CD8-positive, alpha-beta memory T cell (primary cell): ENCODE measurements around the gene PDLIM7. TPM values are rescaled to one million over a fixed set of nuclear protein-coding genes. Genes with fewer than 3 reads are reported as not detected.

ENCODE experiments used
- CTCF ChIA-PET: fragments of 350-600 bp; sonication (Branson Sonifier 250); formaldehyde crosslinking; loops from one replicate; lab custom pipeline; 2021; ENCODE audit warnings: antibody characterized with exemption; lab: Charles Lee
- POLR2A ChIA-PET: fragments of 350-600 bp; sonication (Branson Sonifier 250); formaldehyde crosslinking; loops from one replicate; lab custom pipeline; 2021; ENCODE audit warnings: antibody characterized with exemption; lab: Charles Lee
- DNase-seq, 5 donors: peaks; one replicate each; pipeline versions ENCODE4 v3.0.0 to v3.0.0-alpha.2; 2020 to 2022; ENCODE audit warnings: mixed read lengths in 1 of 5
- H3K27ac ChIP-seq: one replicate; pipeline ENCODE4 v1.7.0; 2013; ENCODE audit warnings: low read depth, mild to moderate bottlenecking, low read length, moderate library complexity
- H3K27me3 ChIP-seq: 2 replicates; pipeline ENCODE4 v1.7.0; 2013; ENCODE audit warnings: low read length, mild to moderate bottlenecking; ENCODE audit not compliant: insufficient read depth, poor library complexity, severe bottlenecking
- H3K36me3 ChIP-seq: 2 replicates; pipeline ENCODE4 v1.7.0; 2013; ENCODE audit warnings: mild to moderate bottlenecking, low read length, moderate library complexity; ENCODE audit not compliant: insufficient read depth
- H3K4me1 ChIP-seq: 2 replicates; pipeline ENCODE4 v1.7.0; 2013; ENCODE audit warnings: mild to moderate bottlenecking, low read length, moderate library complexity; ENCODE audit not compliant: insufficient read depth
- H3K4me3 ChIP-seq: 2 replicates; pipeline ENCODE4 v1.7.0; 2013; ENCODE audit warnings: mild to moderate bottlenecking, low read length
- H3K9me3 ChIP-seq: 2 replicates; pipeline ENCODE4 v1.7.0; 2013; ENCODE audit warnings: mild to moderate bottlenecking, low read length
- H3K27ac Mint-ChIP-seq, 8 donors: one replicate each; pipeline ENCODE4 v1.8.0; 2020 to 2021; ENCODE audit warnings: mixed read lengths in 8 of 8, mild to moderate bottlenecking in 6 of 8, inconsistent platforms in 3 of 8, moderate library complexity in 3 of 8
- H3K27me3 Mint-ChIP-seq, 2 donors: one replicate each; pipeline ENCODE4 v1.8.0; 2020 to 2021; ENCODE audit warnings: mixed read lengths in 2 of 2, mild to moderate bottlenecking in 1 of 2, moderate library complexity in 1 of 2
- H3K36me3 Mint-ChIP-seq, 3 donors: one replicate each; pipeline ENCODE4 v1.8.0; 2020 to 2021; ENCODE audit warnings: mixed read lengths in 3 of 3, inconsistent platforms in 1 of 3, mild to moderate bottlenecking in 1 of 3
- H3K4me1 Mint-ChIP-seq, 3 donors: one replicate each; pipeline ENCODE4 v1.8.0; 2020 to 2021; ENCODE audit warnings: mixed read lengths in 3 of 3, inconsistent platforms in 1 of 3, mild to moderate bottlenecking in 1 of 3
- H3K4me3 Mint-ChIP-seq, 7 donors: one replicate each; pipeline ENCODE4 v1.8.0; 2020 to 2021; ENCODE audit warnings: mixed read lengths in 7 of 7, mild to moderate bottlenecking in 6 of 7, moderate library complexity in 4 of 7, inconsistent platforms in 2 of 7
- H3K9me3 Mint-ChIP-seq, 5 donors: one replicate each; pipeline ENCODE4 v1.8.0; 2020 to 2022; ENCODE audit warnings: mixed read lengths in 5 of 5, mild to moderate bottlenecking in 3 of 5, moderate library complexity in 2 of 5, inconsistent platforms in 1 of 5
- polyA plus RNA-seq: library from polyadenylated mRNA; unstranded; fragments of 300-500 nt; fragmentation: Illumina TruSeq; gene quantifications from one replicate; pipeline ENCODE4 v1.2.3, GENCODE V29; 2021
- total RNA-seq, 2 experiments: library from RNA; stranded (reverse); gene quantifications; one replicate each; pipeline ENCODE4 v1.2.3, GENCODE V29; 2021

PDLIM7 gene
- total and polyA plus RNA-seq, 3 experiments from 2014 or later, result 6.0 to 30.4 (median 28.4) TPM

GRCh38 chr5:177484902-177485549, 12.4 kb downstream of the PDLIM7 start:
- no peaks in the 10 kb centered on the region for H3K9me3 Mint-ChIP-seq
- Histone ChIP-seq H3K4me3 (no peak overlapping the region), H3K9me3 (no peaks in the 10 kb centered on the region), H3K4me1 (no peaks in the 10 kb centered on the region), H3K36me3 (no peaks in the 10 kb centered on the region), H3K27me3 (no peaks in the 10 kb centered on the region), H3K27ac (no peak overlapping the region)
- peak overlapping the region in 2 of 8 donors; percentile 32 to 55 for H3K27ac Mint-ChIP-seq
- CTCF ChIA-PET, result no interaction called here
- POLR2A ChIA-PET, result no interaction called here
- peaks cover 0 to 10% (median 0%) of the 10 kb centered on the region in 3 donors for H3K36me3 Mint-ChIP-seq
- peaks cover 0 to 1% (median under 1%) of the 10 kb centered on the region in 3 donors for H3K4me1 Mint-ChIP-seq
- H3K27me3 Mint-ChIP-seq, result no peaks in the 10 kb centered on the region
- H3K4me3 Mint-ChIP-seq, result no peak overlapping the region
- no peak for DNase-seq

- POLR2A ChIA-PET, result no interaction called here
- no peaks in the 10 kb centered on the region for H3K9me3 ChIP-seq
- no peaks in the 10 kb centered on the region for H3K27me3 Mint-ChIP-seq
These were observed 13.2 kb downstream of the PDLIM7 start for GRCh38 chr5:177483994-177484901.

GRCh38 chr5:177483042-177483441, 14.4 kb downstream of the PDLIM7 start:
- Mint-ChIP-seq H3K4me1 (peaks cover 12 to 16% (median 14%) of the 10 kb centered on the region in 3 donors), H3K4me3 (no peak overlapping the region), H3K27ac (no peak overlapping the region), H3K36me3 (peaks cover 0 to 4% (median 0%) of the 10 kb centered on the region in 3 donors), H3K27me3 (no peaks in the 10 kb centered on the region), H3K9me3 (no peaks in the 10 kb centered on the region)
- Histone ChIP-seq H3K4me3 (no peak overlapping the region), H3K36me3 (no peaks in the 10 kb centered on the region), H3K4me1 (peaks cover 10% of the 10 kb centered on the region), H3K9me3 (no peaks in the 10 kb centered on the region), H3K27me3 (no peaks in the 10 kb centered on the region), H3K27ac (no peak overlapping the region)
- DNase-seq, result no peak
- ChIA-PET POLR2A (no interaction called here), CTCF (interaction anchor here (0.9 kb wide), 1 partner anchor 18 kb away, joined by 4 read pairs; no protein-coding TSS in a partner anchor)

More at GRCh38 chr5:177483994-177484901, 13.2 kb downstream of the PDLIM7 start:
- H3K27me3 ChIP-seq, result no peaks in the 10 kb centered on the region
- CTCF ChIA-PET, result no interaction called here
- H3K36me3 Mint-ChIP-seq, result peaks cover 0 to 9% (median 0%) of the 10 kb centered on the region in 3 donors
- H3K4me3 ChIP-seq, result no peak overlapping the region
- no peaks in the 10 kb centered on the region for H3K9me3 Mint-ChIP-seq
- H3K27ac Mint-ChIP-seq, result peak overlapping the region in 2 of 8 donors; percentile 32 to 55
- H3K4me3 Mint-ChIP-seq, result no peak overlapping the region
- no peaks in the 10 kb centered on the region for H3K36me3 ChIP-seq
- DNase-seq, result no peak
- peaks cover 5% of the 10 kb centered on the region for H3K4me1 ChIP-seq
- no peak overlapping the region for H3K27ac ChIP-seq
- peaks cover 6 to 9% (median 8%) of the 10 kb centered on the region in 3 donors for H3K4me1 Mint-ChIP-seq

- POLR2A ChIA-PET, result no interaction called here
- no peaks in the 10 kb centered on the region for H3K9me3 Mint-ChIP-seq
- CTCF ChIA-PET, result interaction anchor here (0.9 to 1.6 kb wide), 2 partner anchors 10 to 19 kb away, joined by 4 to 5 read pairs; no protein-coding TSS in a partner anchor
These were observed 15.0 kb downstream of the PDLIM7 start for GRCh38 chr5:177482359-177482795.

GRCh38 chr5:177479774-177480173, 17.6 kb downstream of the PDLIM7 start:
- H3K9me3 Mint-ChIP-seq, result no peaks in the 10 kb centered on the region
- H3K27me3 Mint-ChIP-seq, result no peaks in the 10 kb centered on the region
- H3K4me3 ChIP-seq, result no peak overlapping the region
- no peak overlapping the region for H3K4me3 Mint-ChIP-seq
- H3K27me3 ChIP-seq, result no peaks in the 10 kb centered on the region
- H3K4me1 Mint-ChIP-seq, result peaks cover 23 to 36% (median 28%) of the 10 kb centered on the region in 3 donors
- CTCF ChIA-PET, result interaction anchor here (0.9 to 3.0 kb wide), 3 partner anchors 76 to 170 kb away, joined by 3 to 17 read pairs (median 11); no protein-coding TSS in a partner anchor
- H3K4me1 ChIP-seq, result peaks cover 19% of the 10 kb centered on the region
- POLR2A ChIA-PET, result no interaction called here
- H3K27ac ChIP-seq, result no peak overlapping the region
- peak overlapping the region in 7 of 8 donors; percentile 45 to 93 (median 84) for H3K27ac Mint-ChIP-seq
- DNase-seq, result no peak
- H3K36me3 Mint-ChIP-seq, result no peaks in the 10 kb centered on the region
- no peaks in the 10 kb centered on the region for H3K36me3 ChIP-seq
- no peaks in the 10 kb centered on the region for H3K9me3 ChIP-seq

More at GRCh38 chr5:177482359-177482795, 15.0 kb downstream of the PDLIM7 start:
- no peak overlapping the region for H3K4me3 Mint-ChIP-seq
- Histone ChIP-seq H3K27ac (no peak overlapping the region), H3K27me3 (no peaks in the 10 kb centered on the region), H3K36me3 (no peaks in the 10 kb centered on the region), H3K4me1 (peaks cover 10% of the 10 kb centered on the region), H3K4me3 (no peak overlapping the region), H3K9me3 (no peaks in the 10 kb centered on the region)
- peak overlapping the region in 1 of 8 donors; percentile 81 for H3K27ac Mint-ChIP-seq
- peaks cover 0 to 3% (median 0%) of the 10 kb centered on the region in 3 donors for H3K36me3 Mint-ChIP-seq
- H3K27me3 Mint-ChIP-seq, result no peaks in the 10 kb centered on the region
- no peak for DNase-seq
- H3K4me1 Mint-ChIP-seq, result peaks cover 12 to 19% (median 14%) of the 10 kb centered on the region in 3 donors

GRCh38 chr5:177478711-177479646, 18.4 kb downstream of the PDLIM7 start:
- Histone ChIP-seq H3K9me3 (no peaks in the 10 kb centered on the region), H3K4me3 (no peak overlapping the region), H3K27me3 (no peaks in the 10 kb centered on the region), H3K4me1 (peaks cover 23% of the 10 kb centered on the region), H3K27ac (no peak overlapping the region), H3K36me3 (no peaks in the 10 kb centered on the region)
- Mint-ChIP-seq H3K27me3 (no peaks in the 10 kb centered on the region), H3K9me3 (no peaks in the 10 kb centered on the region), H3K4me1 (peaks cover 30 to 44% (median 30%) of the 10 kb centered on the region in 3 donors), H3K4me3 (peak overlapping the region in 3 of 7 donors; percentile 27 to 55 (median 52)), H3K27ac (peak overlapping the region; percentile 74 to 93 (median 86)), H3K36me3 (no peaks in the 10 kb centered on the region)
- POLR2A ChIA-PET, result interaction anchor here (1.2 kb wide), 1 partner anchor 53 kb away, joined by 4 read pairs; the partner anchor contains the start of gene GRK6
- CTCF ChIA-PET, result interaction anchor here (0.8 to 3.0 kb wide), 7 partner anchors 11 to 169 kb away, joined by 3 to 17 read pairs (median 7); no protein-coding TSS in a partner anchor
- DNase-seq, result peak in 1 of 5 donors; percentile 50
